LHCN-M2 (cell line): ENCODE measurements around the gene LCN12. TPM values are rescaled to one million over a fixed set of nuclear protein-coding genes. Genes with fewer than 3 reads are reported as not detected.

Source experiments
- DNase-seq: peaks from one replicate; pipeline ENCODE4 v3.0.0-alpha.2; 2012; ENCODE audit warnings: low read depth
- total RNA-seq: library from RNA; depleted of rRNA; stranded (reverse); fragments of >200 nt; gene quantifications from 2 replicates; pipeline ENCODE4 v1.2.3, GENCODE V29; 2014

Gene LCN12
- total RNA-seq, 1 experiment from 2014 or later = not detected

DNA sequence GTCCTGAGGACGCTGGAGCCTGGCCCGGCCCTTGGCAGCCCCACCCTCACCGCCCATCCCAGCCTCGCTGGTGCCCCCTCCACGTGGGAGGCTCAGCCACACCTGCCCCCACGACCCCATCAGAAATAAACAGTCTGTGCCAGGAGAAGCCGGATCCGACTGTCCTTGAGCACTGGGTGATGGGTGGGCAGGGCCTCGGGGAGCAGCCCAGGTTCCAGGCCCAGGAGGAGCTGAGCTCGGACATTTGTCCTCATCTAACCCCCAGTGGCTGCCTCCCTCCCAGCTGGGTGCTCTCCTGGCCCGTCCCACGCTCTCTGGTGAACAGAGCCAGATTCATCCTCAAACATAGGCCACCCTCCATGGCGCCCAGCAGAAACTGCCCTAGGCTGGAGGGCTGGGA is 20.7 kb downstream of the LCN12 start:
- DNase-seq = no peak

DNA sequence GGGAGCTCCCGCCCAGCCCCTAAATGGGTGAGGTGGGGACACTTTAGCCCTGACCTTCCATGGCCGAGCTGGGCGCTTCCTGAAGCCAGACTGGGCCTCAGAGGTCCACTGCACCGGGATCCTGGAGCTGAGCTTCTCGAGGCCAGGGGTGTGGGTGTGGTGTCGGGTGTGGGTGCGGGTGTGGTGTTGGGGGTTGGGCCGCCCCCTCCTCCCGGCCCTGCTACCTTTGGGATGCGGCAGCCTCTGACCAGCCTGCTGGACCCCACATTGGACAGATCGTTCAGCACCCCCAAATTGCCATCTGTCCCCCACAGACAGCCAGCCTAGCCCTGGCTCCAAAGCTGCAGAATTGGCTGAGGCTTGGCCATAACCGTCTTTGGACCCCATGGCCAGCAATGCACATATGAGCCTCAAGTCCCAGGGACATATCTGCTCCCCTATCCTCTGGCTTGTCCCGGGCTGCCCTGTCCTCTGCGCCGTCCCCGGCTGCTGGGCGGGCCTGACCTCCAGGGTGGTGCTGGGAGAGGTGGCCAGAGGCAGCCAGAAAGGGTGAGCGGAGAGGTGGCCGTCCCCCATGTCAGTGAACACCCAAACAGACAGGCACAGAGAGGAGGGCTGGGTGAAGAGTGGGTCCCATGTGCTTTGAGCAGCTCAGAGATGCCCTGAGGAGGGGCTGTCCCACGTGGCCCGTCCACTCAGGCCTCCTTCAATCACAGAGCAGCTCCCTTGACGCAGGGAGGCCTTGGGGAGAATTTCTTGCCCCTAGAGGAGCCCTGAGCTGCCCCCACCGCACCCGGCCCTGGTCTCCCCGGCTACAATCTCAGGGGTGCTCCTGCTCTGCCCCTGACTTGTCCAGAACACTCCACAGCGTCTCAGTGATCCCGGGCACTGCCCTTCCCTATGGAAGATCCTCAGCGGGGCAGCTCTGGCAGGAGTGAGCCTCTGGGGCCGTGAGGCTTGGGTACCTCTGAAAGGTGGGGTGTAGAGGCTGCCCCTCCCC is 21.8 kb downstream of the LCN12 start:
- no peak for DNase-seq

DNA sequence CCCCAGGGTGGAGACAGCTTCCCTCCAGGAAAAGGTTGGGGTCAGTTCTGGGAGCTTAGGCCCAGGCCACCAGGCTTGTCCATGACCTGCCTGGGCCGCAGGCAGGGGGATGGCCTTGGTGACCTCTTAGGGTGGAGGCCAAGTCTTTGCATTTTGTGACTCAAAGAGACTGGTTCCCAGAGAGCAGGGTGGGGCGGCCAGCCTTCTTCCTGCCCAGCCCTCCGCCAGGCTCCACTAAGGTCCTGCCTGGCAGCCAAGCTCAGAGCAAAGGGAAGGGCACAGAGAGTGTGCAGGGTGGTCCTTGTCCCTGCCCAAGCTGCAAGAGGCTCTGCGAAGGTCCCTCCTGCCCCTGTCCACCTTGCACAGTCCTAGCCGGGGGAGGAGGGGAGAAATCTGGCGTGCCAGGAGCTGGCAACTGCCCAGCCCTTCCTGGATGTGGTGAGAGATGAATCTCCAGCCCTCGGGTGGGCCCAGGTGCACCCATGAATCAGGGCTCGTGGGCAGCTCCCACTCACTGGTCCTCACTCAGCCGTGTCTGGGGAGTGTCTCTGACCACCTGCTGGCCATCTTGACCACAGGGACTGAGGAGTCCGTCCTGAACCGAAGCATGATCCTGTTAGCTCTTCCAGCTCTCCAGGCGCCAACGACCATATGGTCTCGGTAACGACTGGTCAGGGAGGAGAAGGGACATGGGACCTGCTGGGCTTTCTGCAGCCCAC is 22.9 kb downstream of the LCN12 start:
- no peak for DNase-seq

DNA sequence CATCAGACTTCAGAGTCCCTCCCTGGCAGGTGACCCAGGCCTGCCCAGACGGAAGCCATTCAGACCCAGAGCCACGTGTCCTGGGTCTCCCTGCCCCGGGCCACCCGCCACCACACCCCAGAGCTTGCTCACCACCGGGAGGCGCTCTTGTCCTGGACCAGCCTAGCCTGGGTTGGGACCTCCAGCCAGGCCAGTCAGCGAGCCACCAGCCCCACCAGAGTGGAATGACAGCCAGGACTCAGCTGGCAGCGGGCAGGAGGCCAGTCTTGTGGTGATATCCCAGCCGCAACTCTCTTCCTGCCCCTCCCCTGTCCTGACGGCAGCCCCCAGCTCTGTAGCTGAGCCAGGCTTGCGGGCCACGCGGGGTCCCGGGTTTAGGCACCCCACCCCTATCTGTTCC is 23.6 kb downstream of the LCN12 start:
- no peak for DNase-seq

DNA sequence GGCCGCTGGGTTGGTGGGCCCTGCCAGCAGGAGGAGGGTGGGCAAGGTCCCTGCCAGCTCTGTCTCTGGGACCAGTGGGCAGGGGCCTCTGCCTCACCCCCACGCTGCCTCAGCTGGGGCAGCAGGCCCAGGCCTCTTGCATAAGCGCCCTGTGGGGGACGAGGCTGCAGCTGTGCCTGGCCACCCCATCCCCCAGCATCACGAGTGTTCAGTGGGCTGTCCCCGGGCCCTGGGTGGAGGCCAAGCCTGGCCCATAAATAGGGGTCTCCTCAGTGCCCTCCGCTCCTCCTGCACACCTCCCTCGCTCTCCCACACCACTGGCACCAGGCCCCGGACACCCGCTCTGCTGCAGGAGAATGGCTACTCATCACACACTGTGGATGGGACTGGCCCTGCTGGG is 25.1 kb downstream of the LCN12 start, which contains the start of gene PTGDS:
Gene PTGDS (plus strand): TSS at position 282 of the 400 bp plus-strand sequence. CDS start 75 bp downstream, at position 357.
- no peak for DNase-seq

DNA sequence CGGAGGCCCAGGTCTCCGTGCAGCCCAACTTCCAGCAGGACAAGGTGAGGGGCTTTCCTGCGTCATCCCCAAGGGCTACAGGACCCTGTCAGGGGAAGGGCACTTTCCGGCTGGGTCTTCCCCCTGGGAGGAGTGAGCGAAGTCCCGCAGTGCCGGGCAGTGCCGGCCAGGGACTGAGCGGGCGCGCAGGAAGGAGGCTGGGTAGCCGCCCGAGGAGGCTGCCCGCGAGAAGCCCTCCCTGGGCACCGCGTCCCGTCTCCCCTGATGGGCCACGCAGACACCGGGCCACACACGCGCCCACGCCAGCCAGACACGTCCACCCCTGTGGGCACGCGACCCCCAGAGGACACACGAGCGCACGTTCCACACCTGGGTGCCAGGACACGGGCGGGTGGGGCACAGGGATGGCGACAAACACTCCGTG is 25.6 kb downstream of the LCN12 start:
- no peak for DNase-seq

DNA sequence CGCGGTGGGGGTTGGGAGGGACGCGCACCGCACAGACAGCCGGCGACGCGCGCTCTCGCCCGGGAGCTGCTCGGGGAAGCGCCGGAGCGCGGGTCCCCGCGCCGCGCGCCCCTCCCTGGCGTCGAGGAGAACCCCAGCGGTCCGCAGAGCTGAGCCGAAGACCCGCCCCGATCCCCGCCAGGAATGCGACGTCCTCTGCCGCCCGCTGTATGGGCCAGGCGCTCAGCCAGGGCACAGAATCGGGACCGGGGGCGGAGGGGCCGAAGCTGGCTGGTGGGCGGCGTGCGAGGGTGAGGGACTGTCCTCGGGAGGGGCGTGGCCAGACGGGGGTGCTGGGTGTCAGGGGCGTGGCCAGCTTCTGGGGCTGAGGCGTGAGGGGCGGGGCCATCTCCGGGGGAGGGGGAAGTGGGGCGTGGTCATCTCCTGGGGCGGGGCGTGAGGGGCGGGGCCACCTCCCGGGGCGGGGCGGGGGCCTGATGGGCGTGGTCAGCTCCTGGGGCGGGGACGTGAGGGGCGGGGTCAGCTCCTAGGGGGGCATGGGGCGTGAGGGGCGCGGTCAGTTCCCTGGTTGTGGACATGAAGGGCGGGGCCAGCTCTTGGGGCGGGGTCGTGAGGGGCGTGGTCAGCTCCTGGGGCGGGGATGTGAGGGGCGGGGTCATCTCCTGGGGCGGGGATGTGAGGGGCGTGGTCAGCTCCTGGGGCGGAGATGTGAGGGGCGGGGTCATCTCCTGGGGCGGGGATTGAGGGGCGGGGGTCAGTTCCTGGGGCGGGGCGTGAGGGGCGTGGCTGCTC is 26.2 kb downstream of the LCN12 start:
- DNase-seq = no peak

DNA sequence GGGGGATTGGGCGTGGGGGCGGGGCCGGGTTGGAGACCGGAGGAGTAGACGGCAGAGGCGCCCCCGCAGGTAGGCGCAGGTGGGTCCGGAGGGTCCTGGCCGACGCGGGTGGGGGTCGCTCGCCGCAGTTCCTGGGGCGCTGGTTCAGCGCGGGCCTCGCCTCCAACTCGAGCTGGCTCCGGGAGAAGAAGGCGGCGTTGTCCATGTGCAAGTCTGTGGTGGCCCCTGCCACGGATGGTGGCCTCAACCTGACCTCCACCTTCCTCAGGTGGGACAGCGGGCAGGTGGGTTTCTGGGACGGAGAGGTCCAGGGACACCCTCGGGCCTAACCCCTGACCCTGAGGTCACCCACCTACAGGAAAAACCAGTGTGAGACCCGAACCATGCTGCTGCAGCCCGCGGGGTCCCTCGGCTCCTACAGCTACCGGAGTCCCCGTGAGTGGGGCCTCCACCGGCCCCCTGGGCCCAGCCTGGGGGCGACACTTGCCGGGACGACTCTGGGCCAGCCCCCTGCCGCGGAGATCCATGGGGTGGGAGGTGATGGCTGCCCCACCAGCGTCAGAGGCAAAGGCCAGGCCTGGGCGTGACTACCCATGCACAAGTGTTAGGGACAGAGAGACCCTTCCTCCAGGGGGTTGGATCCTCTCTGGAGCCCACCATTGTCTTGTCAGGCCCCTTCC is 26.9 kb downstream of the LCN12 start:
- no peak for DNase-seq

DNA sequence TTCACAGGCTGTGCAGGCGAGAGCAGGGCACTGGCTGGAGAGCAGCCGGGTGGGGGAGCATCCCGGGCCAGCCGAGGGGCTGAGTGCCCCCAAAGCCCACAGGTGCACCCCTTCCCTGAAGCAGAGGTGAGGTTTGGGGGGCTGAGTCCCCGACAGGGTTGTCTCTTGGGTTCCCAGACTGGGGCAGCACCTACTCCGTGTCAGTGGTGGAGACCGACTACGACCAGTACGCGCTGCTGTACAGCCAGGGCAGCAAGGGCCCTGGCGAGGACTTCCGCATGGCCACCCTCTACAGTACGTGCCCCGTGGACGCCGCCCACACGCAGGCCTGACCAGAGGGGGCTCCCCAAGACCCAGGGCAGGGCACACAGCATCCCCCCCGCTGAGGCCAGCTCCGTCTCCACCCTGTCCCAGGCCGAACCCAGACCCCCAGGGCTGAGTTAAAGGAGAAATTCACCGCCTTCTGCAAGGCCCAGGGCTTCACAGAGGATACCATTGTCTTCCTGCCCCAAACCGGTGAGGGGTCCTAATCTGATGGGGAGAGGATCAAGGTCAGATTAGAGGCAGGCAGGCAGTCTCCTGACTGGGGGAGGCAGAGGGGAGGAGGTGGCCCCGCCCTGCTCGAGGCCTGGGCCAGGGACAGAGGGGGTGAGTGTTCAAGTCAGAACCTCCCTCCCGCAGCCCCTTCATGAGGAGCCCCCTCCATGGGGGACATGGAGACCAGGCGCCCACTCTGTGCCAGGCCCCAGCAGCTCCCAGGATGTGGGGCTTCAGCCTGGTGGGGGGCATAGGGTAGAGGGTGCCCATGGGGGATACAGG is 27.9 kb downstream of the LCN12 start:
- no peak for DNase-seq

DNA sequence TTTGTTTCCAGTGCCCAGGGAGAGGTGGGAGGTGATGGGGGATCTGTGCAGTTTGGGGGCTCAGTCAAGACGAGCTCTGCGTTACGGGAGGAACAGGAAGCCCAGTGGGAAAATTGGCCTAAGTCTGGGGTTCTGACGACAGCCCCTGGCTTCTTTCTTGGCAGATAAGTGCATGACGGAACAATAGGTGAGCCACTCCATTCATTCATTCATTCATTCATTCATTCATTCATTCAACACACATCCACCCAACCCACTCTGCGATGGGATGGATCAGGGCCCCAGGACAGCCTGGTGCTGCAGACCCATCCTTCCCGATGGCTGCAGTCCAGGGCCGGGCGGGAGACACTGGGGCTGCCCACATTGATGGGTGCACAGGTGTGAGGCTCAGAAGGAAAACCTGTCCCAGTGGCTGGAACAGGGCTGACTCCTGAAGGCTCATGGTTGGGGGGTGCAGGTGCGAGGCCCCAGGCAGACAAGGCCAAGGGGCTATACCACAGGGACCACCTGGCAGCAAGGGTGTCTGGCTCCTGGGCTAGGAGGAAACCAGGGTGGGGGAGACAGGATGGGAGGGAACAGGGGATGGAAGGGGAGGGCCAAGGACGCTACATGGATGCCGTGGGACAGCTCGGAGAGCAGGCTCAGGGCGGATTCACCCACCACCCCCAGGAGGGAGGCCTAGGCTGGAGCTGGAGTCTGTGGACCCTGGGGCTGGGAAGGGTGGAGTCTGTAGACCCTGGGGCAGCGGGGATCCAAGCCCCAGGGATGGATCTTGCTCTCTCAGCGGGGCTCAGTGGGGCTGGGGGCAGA is 28.8 kb downstream of the LCN12 start:
- no peak for DNase-seq

DNA sequence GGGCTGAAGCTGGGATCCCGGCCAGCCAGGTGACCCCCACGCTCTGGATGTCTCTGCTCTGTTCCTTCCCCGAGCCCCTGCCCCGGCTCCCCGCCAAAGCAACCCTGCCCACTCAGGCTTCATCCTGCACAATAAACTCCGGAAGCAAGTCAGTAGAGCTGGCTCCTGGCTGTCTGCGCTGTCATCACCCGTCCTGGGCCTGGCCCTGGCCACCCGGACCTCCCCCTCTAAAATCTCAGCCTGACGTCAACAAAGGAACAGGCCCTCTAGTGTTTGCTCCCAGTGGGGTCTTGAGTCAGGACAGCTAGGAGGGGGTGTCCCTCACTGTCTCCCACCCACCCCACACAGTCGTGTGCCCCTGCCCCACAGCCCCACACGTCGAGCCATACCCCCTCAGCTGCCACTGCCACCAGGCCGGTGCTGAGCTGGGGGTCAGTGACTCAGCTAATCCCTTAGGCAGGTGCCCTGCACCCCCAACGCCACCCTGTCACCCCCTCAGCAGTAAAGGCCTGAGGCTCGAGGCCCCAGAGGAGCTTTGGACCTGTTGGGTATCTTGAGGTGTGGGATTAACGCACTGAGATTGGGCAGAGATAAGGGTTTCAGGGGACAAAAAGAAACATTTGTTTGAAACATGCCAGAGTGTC is 29.6 kb downstream of the LCN12 start:
- DNase-seq = no peak

DNA sequence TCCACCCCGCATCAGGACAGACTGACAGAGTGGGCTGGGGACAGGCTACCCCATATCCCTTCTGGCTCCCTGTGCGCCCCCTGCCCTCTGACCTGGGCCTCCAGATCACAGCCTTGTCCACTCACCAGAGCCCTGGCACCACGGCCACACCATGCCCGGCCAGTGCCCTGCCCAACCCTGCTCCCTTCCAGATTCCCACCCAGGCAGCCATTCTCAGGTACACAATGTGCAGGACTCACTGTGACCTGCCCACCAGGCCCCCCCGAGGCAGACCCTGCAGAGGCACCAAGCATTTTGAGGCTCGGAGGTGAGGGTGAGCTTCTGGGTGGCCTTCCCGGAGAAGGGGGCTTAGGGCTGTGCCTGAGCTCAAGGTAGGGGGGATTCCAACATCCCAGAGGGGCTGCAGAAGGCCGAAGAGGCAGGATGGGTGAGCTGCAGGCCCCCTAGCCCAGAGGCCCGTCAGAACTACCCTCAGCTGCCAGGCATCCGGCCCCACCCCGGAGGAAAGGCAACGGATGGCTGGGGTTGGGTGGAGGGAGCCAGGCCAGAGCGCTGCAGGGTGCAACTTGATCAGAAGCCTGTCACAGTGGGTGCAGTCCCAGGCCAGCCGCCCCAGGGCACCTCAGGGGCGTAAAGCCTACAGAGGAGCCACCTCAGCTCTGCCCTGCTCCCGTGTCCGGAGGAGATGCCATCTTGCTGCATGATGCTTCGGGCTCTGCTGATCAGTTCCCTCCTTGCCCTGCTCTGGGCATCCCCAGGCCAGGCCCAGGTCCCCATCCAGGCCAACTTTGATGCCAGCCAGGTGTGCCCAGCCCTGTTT is 30.4 kb downstream of the LCN12 start, which contains the start of gene LCNL1:
Gene LCNL1 (plus strand): TSS at position 762 of the 820 bp plus-strand sequence. CDS start 594 bp downstream, outside the sequence.
- no peak for DNase-seq

DNA sequence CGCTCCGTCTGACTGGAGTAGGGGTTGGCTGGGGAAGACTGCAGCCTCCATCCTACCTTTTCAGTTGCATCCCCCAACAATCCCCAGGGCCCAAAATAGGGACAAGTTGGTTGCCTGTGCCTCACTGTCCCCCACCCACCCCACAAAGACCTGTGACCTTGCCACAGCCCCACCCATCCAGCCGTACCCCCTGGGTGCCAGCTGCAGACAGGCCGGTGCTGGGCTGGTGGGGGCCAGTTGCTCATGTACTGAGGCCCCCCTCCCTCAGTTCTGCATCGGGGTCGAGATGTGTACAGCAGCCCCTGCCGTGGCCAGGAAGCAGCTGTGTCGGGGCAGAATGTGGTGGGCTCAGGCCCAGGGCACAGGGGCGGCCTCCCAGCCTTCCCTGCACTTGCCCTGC is 31.1 kb downstream of the LCN12 start:
- DNase-seq = no peak

DNA sequence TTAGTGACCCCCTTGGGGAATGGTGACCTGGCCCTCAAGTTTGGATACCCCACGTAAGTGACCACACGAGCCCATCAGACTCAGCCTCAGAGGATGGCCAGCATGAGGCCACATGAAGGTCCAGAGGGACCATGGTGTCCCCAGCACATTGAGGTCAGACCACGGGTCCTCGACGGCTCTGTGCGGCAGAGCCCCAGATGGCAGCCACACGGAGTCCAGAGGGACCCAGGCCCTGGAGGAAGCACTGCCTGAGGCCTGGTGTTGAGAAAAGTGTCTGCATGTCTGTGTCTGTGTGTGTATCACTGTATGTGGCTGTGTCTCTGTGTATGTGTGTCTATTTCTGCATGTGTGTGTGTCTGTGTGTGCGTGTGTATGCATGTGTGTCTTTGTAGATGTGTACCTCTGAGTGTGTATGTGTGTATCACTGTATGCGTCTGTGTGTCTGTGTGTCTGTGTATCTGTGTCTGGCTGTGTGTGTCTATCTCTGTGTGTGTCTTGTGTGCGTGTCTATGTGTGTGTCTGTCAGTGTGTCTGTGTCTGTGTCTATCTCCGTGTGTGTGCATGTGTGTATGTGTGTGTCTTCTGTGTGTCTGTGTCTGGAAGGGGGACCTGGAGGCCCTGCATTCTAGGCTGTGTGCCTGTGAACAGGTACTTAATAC is 31.7 kb downstream of the LCN12 start:
- no peak for DNase-seq

DNA sequence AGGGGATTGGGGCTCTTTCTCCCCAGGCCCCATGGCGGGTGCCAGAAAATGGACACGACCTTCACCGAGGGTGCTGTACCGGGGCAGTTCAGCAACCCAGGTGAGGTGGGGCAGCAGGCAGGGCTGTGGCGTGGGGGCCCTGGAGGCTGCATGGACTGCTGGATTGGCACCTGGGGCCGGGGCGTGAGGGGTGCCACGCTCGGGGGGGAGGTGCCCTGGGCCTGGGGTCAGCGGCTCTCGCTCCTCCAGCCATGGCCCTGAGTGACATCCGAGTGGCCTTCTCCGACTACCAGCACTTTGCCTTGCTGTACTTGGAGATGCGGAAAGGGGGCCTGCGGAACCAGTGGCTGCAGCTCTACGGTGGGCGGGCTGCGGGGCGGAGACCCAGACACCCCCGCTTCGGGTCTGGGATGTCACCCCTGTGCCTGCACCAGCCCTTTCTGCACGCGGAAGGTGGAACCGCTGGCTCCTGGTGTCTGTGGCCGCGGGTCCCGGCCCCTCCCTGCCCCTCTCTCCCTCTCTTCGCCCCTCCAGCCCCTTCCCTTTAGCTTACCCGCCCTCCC is 32.5 kb downstream of the LCN12 start:
- no peak for DNase-seq

DNA sequence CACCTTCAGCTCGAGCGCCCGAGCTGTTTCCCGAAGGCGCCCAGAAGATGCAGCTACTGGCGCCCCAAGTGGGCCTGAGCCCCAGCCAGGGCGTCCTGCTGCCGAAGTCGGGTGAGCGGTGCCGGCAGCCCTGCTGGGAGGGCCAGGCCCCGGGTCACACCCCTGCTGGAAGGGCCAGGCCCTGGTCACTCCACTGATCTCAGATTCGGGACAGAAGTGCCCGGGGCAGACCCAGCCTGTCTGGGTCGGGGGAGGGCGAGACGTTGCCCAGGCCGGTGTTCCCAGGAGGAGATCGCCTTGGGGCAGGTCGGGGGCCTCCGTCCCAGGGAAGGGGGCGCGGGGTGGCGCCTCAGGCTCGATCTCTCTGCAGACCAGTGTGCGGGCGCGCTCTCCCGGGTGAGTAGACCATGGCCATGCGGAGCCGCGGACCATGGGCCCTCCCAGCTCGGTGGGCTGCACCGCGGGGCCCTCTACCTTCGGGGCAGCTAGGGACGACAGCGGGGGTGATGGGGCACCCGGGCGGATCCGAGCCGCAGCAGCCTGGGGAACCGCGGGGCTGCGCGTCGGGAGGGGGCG is 33.0 kb downstream of the LCN12 start:
- DNase-seq = no peak

DNA sequence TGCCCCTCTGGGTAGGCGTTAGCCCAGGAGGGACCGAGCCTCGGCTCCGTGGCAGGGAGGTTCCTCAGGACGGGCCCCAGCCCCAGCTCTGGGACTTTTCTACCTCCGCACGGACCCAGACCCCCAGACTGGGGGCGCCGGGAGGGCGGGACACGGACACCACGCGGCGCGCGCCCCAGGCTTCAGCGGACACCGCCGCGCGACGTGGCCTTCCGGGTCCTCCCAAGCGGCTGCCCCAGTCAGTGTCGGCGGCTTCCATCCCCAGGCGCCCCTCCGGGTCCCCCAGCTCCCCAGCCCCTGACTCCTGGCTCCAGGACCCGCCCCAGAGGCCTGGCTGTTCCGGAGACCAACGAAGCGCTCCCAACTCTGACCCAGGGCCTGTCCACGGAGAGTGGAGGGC is 33.8 kb downstream of the LCN12 start:
- DNase-seq = no peak
